Measurements from ENCODE around the gene PTPN11.

DNA sequence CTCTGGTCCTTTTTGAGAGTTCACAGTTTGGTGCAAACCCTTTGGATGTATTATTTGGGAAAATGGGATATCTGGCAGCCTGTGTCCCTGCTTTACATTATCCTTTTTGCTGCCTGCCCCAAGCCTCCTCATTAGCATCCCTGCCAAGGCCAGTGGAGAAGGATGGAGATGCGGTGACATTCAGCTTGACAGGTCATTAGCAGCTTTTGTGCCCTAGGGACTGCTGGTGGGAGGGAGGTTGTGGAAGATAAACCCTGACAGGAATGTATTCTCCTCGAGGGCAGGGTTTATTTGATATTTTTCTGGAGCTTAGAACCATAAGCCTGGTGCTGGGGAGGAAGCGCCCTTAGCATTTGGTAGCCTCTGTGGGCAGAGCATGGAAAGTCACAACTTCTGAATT is 49.3 kb downstream of the PTPN11 start:
- TF ChIP-seq RFX5 (IDR thresholded peaks at IDR 0.05; ENCODE audit: low read depth, low read length): no peak
- TF ChIP-seq, protein P1, sequence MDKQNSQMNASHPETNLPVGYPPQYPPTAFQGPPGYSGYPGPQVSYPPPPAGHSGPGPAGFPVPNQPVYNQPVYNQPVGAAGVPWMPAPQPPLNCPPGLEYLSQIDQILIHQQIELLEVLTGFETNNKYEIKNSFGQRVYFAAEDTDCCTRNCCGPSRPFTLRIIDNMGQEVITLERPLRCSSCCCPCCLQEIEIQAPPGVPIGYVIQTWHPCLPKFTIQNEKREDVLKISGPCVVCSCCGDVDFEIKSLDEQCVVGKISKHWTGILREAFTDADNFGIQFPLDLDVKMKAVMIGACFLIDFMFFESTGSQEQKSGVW (CRISPR knock-in tag; IDR thresholded peaks at IDR 0.05; ENCODE audit: borderline replicate concordance): no peak
- TF ChIP-seq NFE2L1 (CRISPR knock-in tag; IDR thresholded peaks at IDR 0.05; ENCODE audit: borderline replicate concordance): no peak
- no peak for TF ChIP-seq POLR2AphosphoS5 (IDR thresholded peaks at IDR 0.05; ENCODE audit: low read depth, low read length)
